NCI-H345 (cell line): ENCODE results near the gene CD300LG.
"Not testable (repeated sequence)": the region's sequence is repeated elsewhere in the genome, so short reads cannot be mapped to it uniquely, and the experiment has no call there.

Source experiments
- DNase-seq: peaks from one replicate; lab custom pipeline; 2025; lab: John Stamatoyannopoulos, UW

Gene CD300LG

GRCh38 chr17:43878260-43879175, 31.5 kb downstream of the CD300LG start:
- peak; percentile 42 for DNase-seq

GRCh38 chr17:43879723-43880419, 32.9 kb downstream of the CD300LG start:
- DNase-seq = no peak

GRCh38 chr17:43880420-43880991, 33.5 kb downstream of the CD300LG start:
- no peak for DNase-seq

- no peak for DNase-seq
These were observed 34.2 kb downstream of the CD300LG start for GRCh38 chr17:43881181-43881580.

- DNase-seq = no peak
These were observed 35.0 kb downstream of the CD300LG start for GRCh38 chr17:43881758-43882505.

GRCh38 chr17:43882761-43883415, 35.9 kb downstream of the CD300LG start:
- no peak for DNase-seq

- no peak for DNase-seq
These were observed 41.6 kb downstream of the CD300LG start for GRCh38 chr17:43888548-43888947.

- DNase-seq = no peak
These were observed 43.3 kb downstream of the CD300LG start for GRCh38 chr17:43890240-43890639.

GRCh38 chr17:43891851-43892646, 45.1 kb downstream of the CD300LG start:
- no peak for DNase-seq

- DNase-seq = no peak
These were observed 45.6 kb downstream of the CD300LG start for GRCh38 chr17:43892647-43892952.

GRCh38 chr17:43894494-43894893, 47.5 kb downstream of the CD300LG start:
- not testable (repeated sequence) for DNase-seq

GRCh38 chr17:43897831-43898230, 50.9 kb downstream of the CD300LG start:
- DNase-seq = no peak

GRCh38 chr17:43898446-43898845, 51.5 kb downstream of the CD300LG start:
- no peak for DNase-seq

GRCh38 chr17:43900183-43900857, 53.3 kb downstream of the CD300LG start:
- DNase-seq = peak; percentile 91

- DNase-seq = peak; percentile 21
These were observed 54.1 kb downstream of the CD300LG start for GRCh38 chr17:43900858-43901754.

GRCh38 chr17:43901861-43902589, 55.0 kb downstream of the CD300LG start:
- DNase-seq = no peak

GRCh38 chr17:43905400-43905984, 58.5 kb downstream of the CD300LG start:
- DNase-seq = peak; percentile 24
